Measurements from ENCODE around the gene RBM27. TPM values are rescaled to one million over a fixed set of nuclear protein-coding genes. Genes with fewer than 3 reads are reported as not detected.

RBM27 gene
- total RNA-seq, 2 experiments from 2014 or later = 19.4 to 26.4 TPM

DNA sequence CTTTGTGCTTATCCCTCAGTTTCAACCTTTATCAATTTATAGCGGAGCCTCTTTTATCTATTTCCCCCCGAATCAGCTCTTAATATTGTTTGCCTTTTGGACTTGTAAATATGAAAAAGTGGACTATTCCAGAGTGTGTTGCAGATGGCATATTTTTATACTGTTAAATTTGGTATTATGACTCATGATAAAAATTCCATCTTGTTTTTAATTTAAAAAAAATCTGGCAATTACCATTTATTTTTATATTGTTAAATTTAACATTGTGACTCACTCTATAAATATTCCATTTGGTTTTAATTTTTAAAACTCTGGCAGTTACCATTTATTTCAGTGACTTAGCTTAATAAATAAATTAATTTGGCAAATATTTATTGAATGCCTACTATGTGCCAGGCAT, 37.5 kb downstream of the RBM27 start:
- Histone ChIP-seq H3K9me2 (ENCODE audit: insufficient read depth, low read length) (no peaks in the 10 kb centered on the region), H3K4me3 (ENCODE audit: low read depth, low read length, poor library complexity, severe bottlenecking) (no peak overlapping the region), H3K4me1 (ENCODE audit: insufficient read depth, low read length, poor library complexity, severe bottlenecking) (no peaks in the 10 kb centered on the region), H3K4me2 (ENCODE audit: low read length) (no peak overlapping the region), H3K27ac (ENCODE audit: low read depth, low read length, poor library complexity, severe bottlenecking) (no peak overlapping the region), H4K20me1 (ENCODE audit: insufficient read depth, low read length) (no peaks in the 10 kb centered on the region), H3K36me3 (ENCODE audit: insufficient read depth, low read length) (peaks cover 88% of the 10 kb centered on the region), H3K9me3 (ENCODE audit: low read length) (no peaks in the 10 kb centered on the region), H2AFZ (ENCODE audit: low read length) (no peak overlapping the region), H3K79me2 (ENCODE audit: insufficient read depth, low read depth, low read length) (0 out of 2 replicates have a peak, but pooled peaks cover 7% of the 10 kb centered on the region)
- intact Hi-C loops (cut with micrococcal nuclease; ENCODE audit: unreplicated experiment) = no loop called here
- ChIA-PET POLR2A (no interaction called here), CTCF (ENCODE audit: unreplicated experiment) (no interaction called here)
- no TSS peak for BruUV-seq (replicated peaks)
- TF ChIP-seq EZH2phosphoT487 (IDR thresholded peaks at IDR 0.05; ENCODE audit: borderline replicate concordance, low read depth, low read length) = no peak
- no peak for TF ChIP-seq CTCF (conservative IDR thresholded peaks at IDR 0.05; ENCODE audit: low read length)
- DNase-seq (ENCODE audit: low spot score) = no peak

- H3K4me2 ChIP-seq (ENCODE audit: low read length) = no peak overlapping the region
- intact Hi-C loops (cut with micrococcal nuclease; ENCODE audit: unreplicated experiment) = no loop called here
These were observed 39.8 kb downstream of the RBM27 start for GRCh38 chr5:146243247-146243646.

More at GRCh38 chr5:146243247-146243646, 39.8 kb downstream of the RBM27 start:
- no peak overlapping the region for H2AFZ ChIP-seq (ENCODE audit: low read length)
- ChIA-PET CTCF (ENCODE audit: unreplicated experiment) (no interaction called here), POLR2A (interaction anchor here (0.6 to 1.2 kb wide), 2 partner anchors 17 to 80 kb away, joined by 3 read pairs; no protein-coding TSS in a partner anchor)
- H3K79me2 ChIP-seq (ENCODE audit: insufficient read depth, low read depth, low read length) = 0 out of 2 replicates have a peak, but pooled peaks cover 7% of the 10 kb centered on the region
- no peaks in the 10 kb centered on the region for H3K9me3 ChIP-seq (ENCODE audit: low read length)
- no peak overlapping the region for H3K27ac ChIP-seq (ENCODE audit: low read depth, low read length, poor library complexity, severe bottlenecking)
- H3K4me1 ChIP-seq (ENCODE audit: insufficient read depth, low read length, poor library complexity, severe bottlenecking) = no peaks in the 10 kb centered on the region
- H3K36me3 ChIP-seq (ENCODE audit: insufficient read depth, low read length) = peaks cover 82% of the 10 kb centered on the region
- BruUV-seq (replicated peaks) = no TSS peak
- no peaks in the 10 kb centered on the region for H4K20me1 ChIP-seq (ENCODE audit: insufficient read depth, low read length)
- no peaks in the 10 kb centered on the region for H3K9me2 ChIP-seq (ENCODE audit: insufficient read depth, low read length)
- H3K4me3 ChIP-seq (ENCODE audit: low read depth, low read length, poor library complexity, severe bottlenecking) = no peak overlapping the region
- DNase-seq (ENCODE audit: low spot score) = no peak
- no peak for TF ChIP-seq EZH2phosphoT487 (IDR thresholded peaks at IDR 0.05; ENCODE audit: borderline replicate concordance, low read depth, low read length)
- no peak for TF ChIP-seq CTCF (conservative IDR thresholded peaks at IDR 0.05; ENCODE audit: low read length)
